Astrocyte of the spinal cord (primary cell): ENCODE measurements around the gene ARFGEF3.

Source experiments
- DNase-seq: peaks from one replicate; pipeline ENCODE4 v3.0.0; 2011; ENCODE audit warnings: low read depth, low spot score
- H3K4me3 ChIP-seq: 2 replicates; pipeline ENCODE4 v1.5.1; 2011; ENCODE audit warnings: low read depth, mild to moderate bottlenecking, low read length, moderate library complexity
- in situ Hi-C: cut with HindIII; loops from 2 replicates; pipeline ENCODE4 v1.10.0; 2017; ENCODE audit warnings: low sequenced_read_pairs
- TF ChIP-seq, protein P1 (sequence below): IDR thresholded peaks from 2 replicates; pipeline ENCODE4 v1.5.1; 2012; ENCODE audit warnings: low read depth, mild to moderate bottlenecking, low read length, inconsistent platforms

Gene ARFGEF3

DNA sequence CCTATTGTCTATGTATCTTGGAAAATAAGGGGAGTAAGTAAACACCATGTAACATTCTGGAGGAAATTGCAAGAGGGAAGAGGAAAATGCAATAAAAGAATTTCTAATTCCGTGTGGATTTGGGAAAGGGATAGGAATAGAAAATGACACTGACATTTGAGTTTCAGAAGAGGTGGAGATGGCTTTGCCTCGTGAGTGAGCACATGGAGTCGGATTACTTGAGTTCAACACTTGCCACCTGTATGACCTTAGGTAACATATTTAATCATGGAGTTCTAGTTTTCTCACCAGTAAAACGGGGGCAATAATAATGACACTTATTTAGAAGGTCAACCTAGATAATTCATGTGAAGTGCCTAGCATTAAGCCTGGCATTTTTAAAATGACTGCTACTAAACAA lies 67.3 kb downstream of the ARFGEF3 start:
- in situ Hi-C loops: no loop called here
- H3K4me3 ChIP-seq: no peak overlapping the region
- TF ChIP-seq, protein P1, sequence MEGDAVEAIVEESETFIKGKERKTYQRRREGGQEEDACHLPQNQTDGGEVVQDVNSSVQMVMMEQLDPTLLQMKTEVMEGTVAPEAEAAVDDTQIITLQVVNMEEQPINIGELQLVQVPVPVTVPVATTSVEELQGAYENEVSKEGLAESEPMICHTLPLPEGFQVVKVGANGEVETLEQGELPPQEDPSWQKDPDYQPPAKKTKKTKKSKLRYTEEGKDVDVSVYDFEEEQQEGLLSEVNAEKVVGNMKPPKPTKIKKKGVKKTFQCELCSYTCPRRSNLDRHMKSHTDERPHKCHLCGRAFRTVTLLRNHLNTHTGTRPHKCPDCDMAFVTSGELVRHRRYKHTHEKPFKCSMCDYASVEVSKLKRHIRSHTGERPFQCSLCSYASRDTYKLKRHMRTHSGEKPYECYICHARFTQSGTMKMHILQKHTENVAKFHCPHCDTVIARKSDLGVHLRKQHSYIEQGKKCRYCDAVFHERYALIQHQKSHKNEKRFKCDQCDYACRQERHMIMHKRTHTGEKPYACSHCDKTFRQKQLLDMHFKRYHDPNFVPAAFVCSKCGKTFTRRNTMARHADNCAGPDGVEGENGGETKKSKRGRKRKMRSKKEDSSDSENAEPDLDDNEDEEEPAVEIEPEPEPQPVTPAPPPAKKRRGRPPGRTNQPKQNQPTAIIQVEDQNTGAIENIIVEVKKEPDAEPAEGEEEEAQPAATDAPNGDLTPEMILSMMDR: no peak
- DNase-seq: no peak

DNA sequence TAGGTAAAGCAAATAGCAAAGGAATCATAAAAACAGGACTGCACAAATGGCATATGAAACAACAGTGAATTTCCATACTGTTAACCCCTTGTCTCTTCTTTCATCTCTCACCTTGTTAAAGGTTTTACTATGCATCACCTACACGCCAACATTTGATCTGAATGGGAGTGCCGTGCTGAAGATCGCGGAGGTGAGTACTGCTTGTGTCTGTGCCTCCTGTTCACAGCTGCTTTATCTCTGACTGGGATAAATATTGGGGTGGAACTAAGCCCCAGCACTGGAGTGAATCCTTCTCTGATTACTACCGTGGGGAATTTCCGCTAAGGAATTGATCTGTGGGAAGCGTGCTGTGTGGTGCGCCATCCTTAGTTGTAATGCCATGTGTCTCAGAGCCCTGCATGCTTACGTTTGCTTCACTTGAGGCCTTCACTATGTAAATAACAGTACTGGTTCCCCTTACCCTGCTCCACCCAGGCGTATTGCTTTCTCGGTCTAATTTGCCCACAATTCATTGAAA lies 68.0 kb downstream of the ARFGEF3 start:
- in situ Hi-C loops: no loop called here
- no peak for DNase-seq
- TF ChIP-seq, protein P1: no peak

DNA sequence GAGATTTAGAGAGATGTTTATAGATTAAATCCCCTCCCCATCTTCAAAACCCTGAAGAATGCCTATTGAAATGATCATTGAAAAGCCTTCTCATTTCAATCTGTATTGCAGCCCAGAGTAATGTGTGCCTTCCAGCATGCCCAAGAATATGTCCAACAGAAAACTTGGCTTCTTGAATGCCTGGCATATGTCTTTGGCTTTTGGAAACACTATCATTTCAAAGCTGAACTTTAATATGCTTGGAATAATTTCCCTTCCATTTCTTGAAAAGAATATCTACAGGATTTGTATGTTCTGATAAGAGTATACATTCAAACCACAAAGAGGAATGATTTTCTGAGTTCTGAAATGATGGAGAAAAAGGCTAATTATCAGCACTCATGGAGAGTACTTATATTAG lies 68.5 kb downstream of the ARFGEF3 start:
- DNase-seq: no peak
- TF ChIP-seq, protein P1: no peak
- in situ Hi-C loops: no loop called here
- no peak overlapping the region for H3K4me3 ChIP-seq

More for the DNA sequence above, 68.0 kb downstream of the ARFGEF3 start:
- H3K4me3 ChIP-seq: no peak overlapping the region

DNA sequence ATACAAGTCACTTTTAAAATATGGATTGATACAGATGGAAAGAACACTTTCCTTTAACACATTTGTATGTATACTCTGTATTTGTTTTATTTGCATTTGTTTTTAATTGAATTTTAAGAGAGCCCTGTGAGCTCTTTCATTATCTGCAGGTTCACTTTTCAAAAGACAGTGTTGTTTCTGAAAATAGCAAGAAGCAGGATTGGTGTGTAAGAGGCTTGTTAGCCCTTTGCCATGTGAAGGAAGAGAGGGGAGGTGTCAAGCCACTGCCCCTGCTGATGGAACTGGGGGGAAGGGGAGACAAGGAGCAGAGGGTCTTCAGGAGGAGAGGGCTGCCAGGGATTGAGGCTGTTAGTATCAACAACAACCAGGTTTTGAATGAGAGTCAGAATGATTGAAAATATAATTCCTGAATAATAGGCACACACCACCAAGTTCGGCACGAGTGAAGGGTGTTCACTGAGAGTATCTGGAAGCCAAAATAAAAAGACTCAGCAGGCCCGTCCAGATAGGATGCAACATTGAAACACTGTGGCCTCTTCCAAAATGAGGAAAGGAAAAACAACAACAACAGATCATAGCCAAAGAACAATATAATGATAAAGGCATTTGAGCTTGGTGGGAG lies 69.1 kb downstream of the ARFGEF3 start:
- in situ Hi-C loops: no loop called here
- TF ChIP-seq, protein P1: no peak
- no peak for DNase-seq
- no peak overlapping the region for H3K4me3 ChIP-seq

DNA sequence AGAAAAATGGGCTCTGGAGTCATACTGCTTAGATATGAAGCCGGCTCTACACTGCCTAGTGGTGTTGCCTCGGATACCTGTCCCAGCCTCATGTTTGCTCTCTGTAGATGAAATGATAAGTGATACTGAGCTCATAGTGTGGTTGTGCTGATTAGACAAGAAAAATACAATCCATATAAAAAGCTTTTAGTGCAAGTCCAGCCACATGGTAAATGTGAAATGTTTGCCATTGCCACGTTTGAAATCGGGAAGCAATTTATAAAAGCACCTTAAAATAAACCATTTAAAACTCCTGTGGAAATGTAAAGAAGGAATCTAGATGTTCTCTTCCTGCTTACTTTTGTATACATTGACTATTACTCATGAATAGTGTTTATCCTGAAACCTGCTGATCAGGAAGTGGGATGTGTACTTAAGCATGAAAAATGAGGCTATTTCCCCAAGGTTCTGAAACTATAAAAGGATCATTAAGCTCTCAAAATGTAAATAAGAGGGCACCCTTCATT lies 69.7 kb downstream of the ARFGEF3 start:
- no peak overlapping the region for H3K4me3 ChIP-seq
- DNase-seq: peak; percentile 12
- TF ChIP-seq, protein P1: no peak
- in situ Hi-C loops: no loop called here

DNA sequence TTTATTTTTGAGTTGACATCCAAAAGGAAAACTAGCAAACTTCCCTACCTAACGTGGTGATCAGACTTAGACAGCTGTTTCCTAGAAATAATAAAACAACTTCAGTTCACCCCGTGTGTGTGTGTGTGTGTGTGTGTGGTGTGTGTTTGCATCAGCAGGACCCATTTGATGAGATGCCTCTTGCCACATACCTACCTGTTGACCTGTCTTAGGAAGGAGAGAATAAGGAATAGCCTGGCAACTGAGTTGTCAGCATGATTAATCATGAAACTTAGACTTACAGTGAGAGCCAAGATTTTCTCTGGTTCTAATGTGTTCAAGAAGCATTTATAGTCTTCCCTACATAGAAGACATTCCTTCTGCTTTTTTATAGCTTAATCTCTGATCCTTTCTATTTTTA lies 72.6 kb downstream of the ARFGEF3 start:
- in situ Hi-C loops: no loop called here
- no peak for DNase-seq
- H3K4me3 ChIP-seq: no peak overlapping the region
- TF ChIP-seq, protein P1: no peak
